ENCODE measurements around the gene NELFA.
"Not testable (repeated sequence)": the region's sequence is repeated elsewhere in the genome, so short reads cannot be mapped to it uniquely, and the experiment has no call there.

The NELFA gene

GRCh38 chr4:2041239-2042130, 32.7 kb upstream of the NELFA start:
- TF ChIP-seq CTCF (IDR thresholded peaks at IDR 0.05; ENCODE audit: low read depth, low read length), result no peak
- DNase-seq (ENCODE audit: low read depth, low spot score), result peak; percentile 53
- H3K4me3 ChIP-seq (ENCODE audit: low read depth, low read length), result peak overlapping the region; percentile 66
- in situ Hi-C loops (cut with HindIII; ENCODE audit: low sequenced_read_pairs), result no loop called here

GRCh38 chr4:2040391-2041238, 31.8 kb upstream of the NELFA start:
- in situ Hi-C loops (cut with HindIII; ENCODE audit: low sequenced_read_pairs), result no loop called here
- DNase-seq (ENCODE audit: low read depth, low spot score), result no peak
- no peak for TF ChIP-seq CTCF (IDR thresholded peaks at IDR 0.05; ENCODE audit: low read depth, low read length)
- H3K4me3 ChIP-seq (ENCODE audit: low read depth, low read length), result no peak overlapping the region

GRCh38 chr4:2036866-2037265, 28.1 kb upstream of the NELFA start:
- in situ Hi-C loops (cut with HindIII; ENCODE audit: low sequenced_read_pairs), result no loop called here
- no peak for DNase-seq (ENCODE audit: low read depth, low spot score)
- H3K4me3 ChIP-seq (ENCODE audit: low read depth, low read length), result no peak overlapping the region
- TF ChIP-seq CTCF (IDR thresholded peaks at IDR 0.05; ENCODE audit: low read depth, low read length), result no peak

- no peak for DNase-seq (ENCODE audit: low read depth, low spot score)
- TF ChIP-seq CTCF (IDR thresholded peaks at IDR 0.05; ENCODE audit: low read depth, low read length), result no peak
- in situ Hi-C loops (cut with HindIII; ENCODE audit: low sequenced_read_pairs), result no loop called here
- no peak overlapping the region for H3K4me3 ChIP-seq (ENCODE audit: low read depth, low read length)
Measured at GRCh38 chr4:2036327-2036726, 27.6 kb upstream of the NELFA start.

GRCh38 chr4:2031161-2031560, 22.4 kb upstream of the NELFA start:
- DNase-seq (ENCODE audit: low read depth, low spot score); H3K4me3 ChIP-seq (ENCODE audit: low read depth, low read length); in situ Hi-C loops (cut with HindIII; ENCODE audit: low sequenced_read_pairs): not testable (repeated sequence)

GRCh38 chr4:2027120-2027519, 18.3 kb upstream of the NELFA start:
- DNase-seq (ENCODE audit: low read depth, low spot score); in situ Hi-C loops (cut with HindIII; ENCODE audit: low sequenced_read_pairs); H3K4me3 ChIP-seq (ENCODE audit: low read depth, low read length): not testable (repeated sequence)

GRCh38 chr4:2025817-2026216, 17.0 kb upstream of the NELFA start:
- DNase-seq (ENCODE audit: low read depth, low spot score), result no peak
- in situ Hi-C loops (cut with HindIII; ENCODE audit: low sequenced_read_pairs), result no loop called here
- TF ChIP-seq CTCF (IDR thresholded peaks at IDR 0.05; ENCODE audit: low read depth, low read length), result no peak
- H3K4me3 ChIP-seq (ENCODE audit: low read depth, low read length), result no peak overlapping the region
